AG04449 (cell line): ENCODE data around the gene TOP2B.

Experiments used
- CTCF ChIA-PET: fragments of 350-600 bp; formaldehyde crosslinking; extraction: SDS; loops from one replicate; lab custom pipeline; 2021; ENCODE audit warnings: antibody characterized with exemption; lab: Yijun Ruan, JAX
- POLR2A ChIA-PET: fragments of 400-600, 350-600 bp; formaldehyde crosslinking; extraction: SDS; loops from one replicate; lab custom pipeline; 2020; ENCODE audit warnings: antibody characterized with exemption, inconsistent platforms; lab: Yijun Ruan, JAX
- DNase-seq: peaks from one replicate; pipeline ENCODE4 v3.0.0-alpha.2; 2010; ENCODE audit warnings: low read depth, low spot score
- H3K4me3 ChIP-seq: 2 replicates; pipeline ENCODE4 v1.5.1; 2011; ENCODE audit warnings: low read depth, mild to moderate bottlenecking, control low read depth, low read length
- CTCF ChIP-seq: IDR thresholded peaks from one replicate; pipeline ENCODE4 v1.5.1; 2011; ENCODE audit warnings: mild to moderate bottlenecking, moderate library complexity, low read length, control low read depth, inconsistent platforms; ENCODE audit not compliant: insufficient read depth; ENCODE audit errors: missing control alignments

The TOP2B gene

GRCh38 chr3:25689226-25689625 is 24.5 kb upstream of the TOP2B start:
- ChIA-PET CTCF (interaction anchor here (0.6 kb wide), 1 partner anchor 8 kb away, joined by 3 read pairs; no protein-coding TSS in a partner anchor), POLR2A (interaction anchor here (0.6 kb wide), 1 partner anchor 10 kb away, joined by 3 read pairs; no protein-coding TSS in a partner anchor)
- no peak for TF ChIP-seq CTCF
- no peak overlapping the region for H3K4me3 ChIP-seq
- no peak for DNase-seq

DNA sequence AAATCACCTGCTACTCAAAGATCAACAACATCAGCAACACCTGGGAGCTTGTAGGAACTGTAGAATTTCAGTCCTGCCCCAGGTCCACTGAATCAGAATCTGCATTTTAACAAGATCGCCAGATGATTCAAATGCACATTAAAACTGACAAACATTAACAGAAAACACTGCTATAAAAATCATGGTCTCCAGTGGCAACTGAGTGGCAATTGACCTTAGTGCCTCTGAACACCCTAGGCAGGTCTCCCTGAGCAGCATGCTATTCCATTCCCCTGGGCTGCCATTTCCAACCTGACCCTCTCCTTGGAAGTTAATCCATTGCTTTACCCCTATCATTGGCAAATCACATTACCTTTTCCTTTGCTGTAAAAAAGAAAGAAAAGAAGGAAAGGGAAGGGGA is 23.0 kb upstream of the TOP2B start:
- ChIA-PET POLR2A (no interaction called here), CTCF (no interaction called here)
- H3K4me3 ChIP-seq = no peak overlapping the region
- no peak for TF ChIP-seq CTCF
- no peak for DNase-seq

DNA sequence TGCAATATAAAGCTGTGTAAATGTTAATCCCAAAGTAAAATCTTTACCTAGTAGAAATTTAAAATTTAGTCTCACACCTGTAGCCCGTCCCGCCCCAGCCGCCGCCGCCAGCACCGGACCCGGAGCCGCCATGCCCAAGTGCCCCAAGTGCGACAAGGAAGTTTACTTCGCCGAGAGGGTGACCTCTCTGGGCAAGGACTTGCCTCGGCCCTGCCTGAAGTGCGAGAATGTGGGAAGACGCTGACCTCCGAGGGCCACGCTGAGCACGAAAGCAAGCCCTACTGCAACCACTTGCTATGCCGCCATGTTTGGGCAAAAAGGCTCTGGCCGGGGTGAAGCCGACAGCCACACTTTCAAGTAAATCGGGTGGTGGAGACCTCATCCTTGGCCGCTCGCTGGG is 22.1 kb upstream of the TOP2B start:
- no peak for TF ChIP-seq CTCF
- DNase-seq = no peak
- ChIA-PET CTCF (no interaction called here), POLR2A (no interaction called here)
- H3K4me3 ChIP-seq = no peak overlapping the region

GRCh38 chr3:25683882-25684281 is 19.2 kb upstream of the TOP2B start:
- POLR2A ChIA-PET = no interaction called here
- no peak overlapping the region for H3K4me3 ChIP-seq
- DNase-seq = no peak
- CTCF ChIA-PET = interaction anchor here (1.0 kb wide), 1 partner anchor 22 kb away, joined by 3 read pairs; no protein-coding TSS in a partner anchor
- no peak for TF ChIP-seq CTCF

DNA sequence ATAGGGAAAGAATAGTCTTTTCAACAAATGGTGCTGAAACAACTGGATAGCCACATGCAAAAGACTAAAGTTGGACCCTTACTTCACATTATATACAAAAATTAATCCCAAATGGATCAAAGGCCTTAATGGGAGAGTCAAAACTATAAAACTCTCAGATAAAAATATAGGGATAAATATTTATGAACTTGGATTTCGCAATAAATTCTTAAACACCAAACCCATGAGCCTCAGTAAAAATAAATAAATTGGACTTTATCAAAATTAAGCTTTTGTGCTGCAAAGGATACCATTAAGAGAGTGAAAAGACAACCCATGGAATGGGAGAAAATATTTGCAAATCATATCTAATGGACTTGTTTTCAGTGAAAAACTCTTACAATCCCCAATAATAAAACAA is 18.7 kb upstream of the TOP2B start:
- ChIA-PET POLR2A (no interaction called here), CTCF (no interaction called here)
- no peak for TF ChIP-seq CTCF
- no peak overlapping the region for H3K4me3 ChIP-seq
- no peak for DNase-seq

DNA sequence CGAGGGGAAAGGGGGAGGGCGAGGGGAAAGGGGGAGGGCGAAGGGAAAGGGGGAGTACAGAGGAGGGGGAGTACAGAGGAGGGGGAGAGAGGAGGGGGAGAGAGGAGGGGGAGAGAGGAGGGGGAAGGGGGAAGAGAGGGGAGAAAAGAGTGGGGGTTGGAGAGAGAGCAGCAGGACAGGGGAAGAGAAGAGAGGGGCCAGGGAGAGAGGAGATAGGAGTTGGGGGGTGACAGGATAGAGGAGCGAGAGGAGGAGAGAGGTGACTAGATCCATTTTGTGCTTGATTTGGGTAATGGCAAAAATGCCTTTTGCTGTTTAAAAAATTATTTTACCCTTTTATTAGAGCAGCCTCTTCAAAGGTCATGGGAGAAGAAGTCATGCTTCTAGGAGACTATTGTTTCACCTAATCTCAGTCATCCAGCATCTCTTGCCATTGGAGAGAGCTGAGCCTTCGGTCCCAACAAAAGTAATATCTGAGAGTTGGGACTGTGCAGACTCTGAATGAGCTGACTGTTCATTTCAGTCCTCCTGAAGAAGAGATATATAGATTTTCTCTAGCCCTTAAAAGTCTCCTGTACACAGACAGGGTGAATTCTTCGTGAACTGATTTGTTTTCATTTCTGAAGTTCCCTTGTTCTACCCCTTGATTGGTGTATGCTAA is 15.1 kb upstream of the TOP2B start:
- TF ChIP-seq CTCF = no peak
- no peak for DNase-seq
- CTCF ChIA-PET = no interaction called here
- POLR2A ChIA-PET = no interaction called here
- no peak overlapping the region for H3K4me3 ChIP-seq
